H1 (cell line): Measurements from ENCODE around the gene CEL.

Experiments
- BACH1 ChIP-seq: IDR thresholded peaks from 2 replicates; pipeline ENCODE4 v1.6.1; 2012; ENCODE audit warnings: low read length, improper control_type of control experiment
- CTCF ChIP-seq, 3 experiments: IDR thresholded peaks; 1 replicate in 2 of 3; 2 replicates in 1 of 3; pipeline versions ENCODE4 v1.5.1 to v1.6.1; 2011; ENCODE audit warnings: low read length in 3 of 3, mild to moderate bottlenecking in 3 of 3, inconsistent platforms in 2 of 3, low read depth in 1 of 3, moderate library complexity in 1 of 3; ENCODE audit not compliant: insufficient read depth in 1 of 3; ENCODE audit errors: control extremely low read depth in 1 of 3
- EZH2 ChIP-seq: fragments of 200-600 bp; sonication (generic); IDR thresholded peaks from 2 replicates; pipeline ENCODE4 v1.7.1; 2012; ENCODE audit warnings: low read depth, mild to moderate bottlenecking, moderate library complexity, low read length, inconsistent platforms; ENCODE audit not compliant: severe bottlenecking
- FOSL1 ChIP-seq: IDR thresholded peaks from 2 replicates; pipeline ENCODE4 v1.6.1; 2011; ENCODE audit warnings: mild to moderate bottlenecking, low read depth, low read length, moderate library complexity; ENCODE audit not compliant: insufficient read depth
- JUND ChIP-seq: IDR thresholded peaks from 2 replicates; pipeline ENCODE4 v1.6.1; 2011; ENCODE audit warnings: mild to moderate bottlenecking, improper control_type of control experiment, low read length
- MAX ChIP-seq: IDR thresholded peaks from 2 replicates; pipeline ENCODE4 v1.6.1; 2012; ENCODE audit warnings: inconsistent platforms
- POLR2A ChIP-seq, 2 experiments: IDR thresholded peaks; 1 replicate in 1 of 2; 2 replicates in 1 of 2; pipeline ENCODE4 v1.6.1; 2011; ENCODE audit warnings: low read depth in 2 of 2, low read length in 2 of 2, mild to moderate bottlenecking in 2 of 2; ENCODE audit errors: control extremely low read depth in 1 of 2
- SP2 ChIP-seq: IDR thresholded peaks from 2 replicates; pipeline ENCODE4 v1.6.1; 2012; ENCODE audit warnings: mild to moderate bottlenecking, low read length, inconsistent platforms
- YY1 ChIP-seq: IDR thresholded peaks from 2 replicates; pipeline ENCODE4 v1.6.1; 2011; ENCODE audit warnings: low read depth, mild to moderate bottlenecking, low read length
- ZNF274 ChIP-seq: IDR thresholded peaks from 2 replicates; pipeline ENCODE4 v1.7.0; 2012; ENCODE audit warnings: low read length, borderline replicate concordance; ENCODE audit errors: extremely low read depth

GRCh38 chr9:133048595-133048994 is 13.2 kb upstream of the CEL start:
- TF ChIP-seq EZH2 (no peak), CTCF (IDR thresholded peaks at IDR 0.05; ENCODE audit: control extremely low read depth in 1 of 3, insufficient read depth in 1 of 3, low read depth in 1 of 3, low read length in 3 of 3) (peak; percentile 38 to 59 (median 55)), BACH1 (no peak), MAX (no peak), ZNF274 (no peak), FOSL1 (no peak), POLR2A (IDR thresholded peaks at IDR 0.05; ENCODE audit: control extremely low read depth in 1 of 2, low read depth in 2 of 2, low read length in 2 of 2) (no peak), JUND (no peak), YY1 (no peak), SP2 (no peak)
